GM19043 (cell line): Measurements from ENCODE around the gene DIP2C.
"Not testable (repeated sequence)": the region's sequence is repeated elsewhere in the genome, so short reads cannot be mapped to it uniquely, and the experiment has no call there.

Source experiments
- ATAC-seq: cut with Tn5 transposase; IDR thresholded peaks from one replicate; pipeline ENCODE4 v1.9.1; 2021; ENCODE audit warnings: low read depth; ENCODE audit not compliant: unreplicated experiment

Gene DIP2C

DNA sequence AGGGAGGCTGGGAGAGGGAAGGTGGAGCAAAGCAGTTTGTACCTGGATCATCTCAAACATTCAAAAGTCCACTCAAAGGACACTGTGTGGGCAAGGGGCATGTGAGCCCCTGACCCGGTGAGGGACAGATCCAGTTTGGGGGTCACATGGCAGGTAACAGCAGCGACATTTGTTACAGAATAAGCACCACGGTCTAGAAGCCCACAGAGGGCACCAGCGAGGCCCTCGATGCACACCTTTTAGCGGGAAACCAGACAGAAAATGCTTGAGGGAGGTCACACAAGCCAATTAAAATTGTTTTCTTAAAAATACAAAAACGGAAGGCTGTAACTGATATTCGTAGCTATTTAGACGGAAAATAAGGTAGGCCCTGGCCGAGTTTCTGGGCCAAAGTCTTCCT is 409.8 kb downstream of the DIP2C start:
- no peak for ATAC-seq

DNA sequence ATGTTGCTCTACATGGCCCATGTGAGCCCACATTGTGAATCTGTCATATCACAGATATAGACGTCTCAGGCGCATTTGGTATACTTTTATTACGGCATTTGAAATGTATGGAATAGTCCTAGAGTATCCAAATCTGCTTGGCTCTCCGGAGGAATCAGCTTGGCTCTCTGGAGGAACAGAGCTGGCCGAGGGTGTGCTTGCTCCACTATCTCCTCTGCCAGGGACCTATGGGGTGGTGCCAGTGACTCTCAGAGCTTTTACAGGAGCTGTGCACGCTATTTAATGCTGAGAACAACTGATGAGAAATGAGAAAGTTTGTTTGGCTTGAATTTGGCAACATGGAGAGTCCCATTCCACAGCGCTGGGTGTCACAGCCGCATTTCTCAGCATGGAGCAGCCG is 410.2 kb downstream of the DIP2C start:
- no peak for ATAC-seq

DNA sequence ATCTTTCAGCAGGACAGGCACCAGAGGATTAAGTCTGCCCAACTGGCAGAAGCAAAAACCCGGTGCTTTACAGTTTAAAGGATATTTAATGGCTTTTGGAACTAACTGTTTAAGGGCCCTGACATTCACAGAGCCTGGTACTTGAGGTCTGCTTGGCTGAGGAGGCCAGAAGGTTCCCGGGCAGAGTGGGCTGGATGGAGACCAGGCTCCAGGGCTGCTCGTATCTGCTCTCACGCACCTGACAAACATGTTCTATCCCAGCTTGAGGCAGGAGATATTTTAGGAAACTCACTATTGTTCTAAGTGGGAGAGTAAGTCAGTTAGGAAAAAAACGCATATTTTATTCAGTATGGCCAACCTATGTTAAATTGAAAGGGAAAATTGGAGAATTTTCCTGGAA is 410.8 kb downstream of the DIP2C start:
- no peak for ATAC-seq

- no peak for ATAC-seq
Measured at GRCh38 chr10:277963-278362, 411.5 kb downstream of the DIP2C start.

- no peak for ATAC-seq
Measured at GRCh38 chr10:275680-276079, 413.8 kb downstream of the DIP2C start.

DNA sequence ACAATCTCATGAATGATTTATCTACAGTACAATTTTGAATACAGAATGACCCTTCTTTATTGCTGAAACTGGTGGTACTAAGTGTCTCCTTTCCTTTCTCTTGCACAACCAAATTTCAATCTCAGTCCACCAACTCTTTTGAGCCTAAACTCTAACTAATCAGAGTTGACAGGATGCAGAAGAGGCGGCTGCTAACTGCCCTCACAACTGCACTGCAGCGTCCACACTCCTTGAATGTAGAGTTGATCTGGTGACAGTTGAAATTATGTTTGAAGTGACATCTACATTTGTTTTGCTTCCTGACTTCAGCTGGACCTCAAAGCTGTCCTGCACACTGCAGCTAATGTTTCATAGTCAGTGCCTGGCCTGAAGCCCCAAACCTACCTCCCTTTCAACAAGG is 414.6 kb downstream of the DIP2C start:
- ATAC-seq = no peak

DNA sequence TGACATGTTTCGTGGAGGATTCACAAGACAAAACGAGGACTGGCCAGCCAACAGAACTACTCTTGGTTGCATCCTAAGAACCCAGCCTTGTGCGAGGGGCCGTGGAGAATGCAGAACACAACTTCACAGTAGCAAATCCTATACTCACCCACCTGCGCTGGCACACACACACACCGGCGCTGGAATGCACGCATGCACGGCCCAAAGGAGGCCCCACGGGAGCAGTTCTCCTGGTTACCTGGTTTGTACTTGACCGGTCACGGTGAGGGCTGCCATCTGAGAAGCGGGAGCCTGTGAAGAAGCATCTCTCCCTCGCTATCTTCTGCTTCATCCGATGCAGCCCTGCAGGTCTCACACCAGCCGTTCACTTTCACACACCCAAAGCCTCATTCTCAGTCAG is 416.4 kb downstream of the DIP2C start:
- ATAC-seq = no peak

DNA sequence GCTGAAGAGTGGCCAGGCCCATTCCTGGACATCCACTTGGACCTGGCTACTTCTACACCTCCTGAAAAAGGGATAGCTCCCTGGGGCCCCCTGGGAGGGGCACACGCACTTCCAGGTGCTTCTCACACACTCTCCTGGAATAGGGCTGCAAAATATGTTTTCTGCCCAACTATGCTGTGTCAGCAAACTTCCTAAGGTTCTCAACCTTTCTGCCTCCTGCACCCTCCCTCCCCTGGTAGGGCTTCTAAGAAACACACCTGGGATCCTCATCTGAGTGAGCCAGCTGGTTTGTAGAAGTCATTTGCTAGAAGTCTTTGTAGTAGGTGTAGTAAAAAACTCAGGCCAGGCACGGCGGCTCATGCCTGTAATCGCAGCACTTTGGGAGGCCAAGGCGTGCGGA is 417.7 kb downstream of the DIP2C start:
- no peak for ATAC-seq

DNA sequence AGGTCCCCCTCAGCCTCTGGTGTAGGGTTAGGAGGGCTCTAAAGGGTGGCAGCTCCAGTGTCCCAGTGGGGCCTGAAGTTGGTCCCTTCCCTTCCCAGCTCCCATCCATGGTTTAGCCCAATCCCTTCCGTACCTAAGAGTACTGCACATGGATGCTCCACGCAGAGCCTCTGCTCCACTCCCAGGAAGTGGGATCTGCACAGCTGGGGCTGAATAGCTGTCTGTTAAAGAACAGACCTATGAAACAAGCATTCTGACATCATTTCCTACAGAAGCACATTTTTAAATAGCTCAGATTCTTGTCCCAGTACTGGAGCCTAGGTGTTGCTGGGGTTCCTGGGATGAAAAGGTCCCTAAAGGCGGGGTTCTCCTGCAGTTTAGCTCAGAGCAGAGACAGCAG is 418.3 kb downstream of the DIP2C start:
- no peak for ATAC-seq

- ATAC-seq = no peak
Measured at GRCh38 chr10:269440-270074, 419.9 kb downstream of the DIP2C start.

DNA sequence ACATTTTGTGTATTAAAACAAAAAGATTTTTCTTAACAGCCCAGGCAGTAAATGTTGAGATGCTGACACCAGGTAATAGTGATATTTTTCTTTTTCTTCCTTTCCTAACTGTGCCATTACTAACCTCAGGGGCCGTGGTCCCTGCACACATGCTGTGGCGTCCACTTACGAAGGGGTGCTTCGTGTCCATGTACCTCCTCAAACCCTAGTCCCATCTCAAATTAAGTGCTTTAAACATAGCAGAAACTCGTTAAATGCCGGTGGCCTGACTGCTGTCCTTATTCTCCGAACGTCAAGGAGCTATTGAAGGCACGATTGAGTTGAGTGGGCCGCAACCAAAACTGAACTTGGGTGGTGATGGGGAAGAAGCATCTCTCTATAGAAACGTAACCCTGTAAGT is 421.8 kb downstream of the DIP2C start:
- ATAC-seq = no peak

GRCh38 chr10:266974-267425 is 422.5 kb downstream of the DIP2C start:
- ATAC-seq = no peak

- ATAC-seq = not testable (repeated sequence)
Measured at GRCh38 chr10:265816-266588, 423.5 kb downstream of the DIP2C start.

- ATAC-seq = not testable (repeated sequence)
Measured at GRCh38 chr10:265074-265440, 424.4 kb downstream of the DIP2C start.

GRCh38 chr10:264160-265073 is 425.1 kb downstream of the DIP2C start:
- not testable (repeated sequence) for ATAC-seq

DNA sequence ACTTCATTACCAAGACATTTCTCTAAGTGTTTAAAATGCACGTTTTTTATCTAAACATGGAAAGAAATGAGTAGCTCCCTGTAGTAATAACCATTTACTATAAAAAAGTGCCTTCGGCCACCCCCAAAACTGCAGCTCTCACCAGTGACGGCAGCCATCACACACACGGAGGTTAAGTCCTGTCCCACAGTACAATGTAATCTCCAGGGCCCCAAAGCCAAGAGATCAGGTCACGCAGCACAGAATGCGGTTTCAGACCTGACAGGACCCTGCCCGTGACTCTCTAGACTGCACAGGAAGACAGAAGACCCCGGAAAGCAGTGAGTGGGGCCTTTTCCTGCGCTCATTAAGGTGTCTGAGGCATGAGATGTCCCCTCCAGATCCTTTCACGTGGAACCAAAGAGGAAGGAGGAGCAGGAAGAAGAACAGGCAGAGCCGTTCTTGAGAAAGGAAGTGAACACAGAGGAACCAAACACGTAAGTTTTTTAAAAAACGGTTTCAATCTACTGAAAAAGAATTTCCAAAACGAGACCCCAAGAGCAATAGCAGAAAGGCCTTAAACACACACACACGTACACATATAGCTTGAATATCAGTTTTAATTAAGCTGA is 428.5 kb downstream of the DIP2C start:
- ATAC-seq = no peak

DNA sequence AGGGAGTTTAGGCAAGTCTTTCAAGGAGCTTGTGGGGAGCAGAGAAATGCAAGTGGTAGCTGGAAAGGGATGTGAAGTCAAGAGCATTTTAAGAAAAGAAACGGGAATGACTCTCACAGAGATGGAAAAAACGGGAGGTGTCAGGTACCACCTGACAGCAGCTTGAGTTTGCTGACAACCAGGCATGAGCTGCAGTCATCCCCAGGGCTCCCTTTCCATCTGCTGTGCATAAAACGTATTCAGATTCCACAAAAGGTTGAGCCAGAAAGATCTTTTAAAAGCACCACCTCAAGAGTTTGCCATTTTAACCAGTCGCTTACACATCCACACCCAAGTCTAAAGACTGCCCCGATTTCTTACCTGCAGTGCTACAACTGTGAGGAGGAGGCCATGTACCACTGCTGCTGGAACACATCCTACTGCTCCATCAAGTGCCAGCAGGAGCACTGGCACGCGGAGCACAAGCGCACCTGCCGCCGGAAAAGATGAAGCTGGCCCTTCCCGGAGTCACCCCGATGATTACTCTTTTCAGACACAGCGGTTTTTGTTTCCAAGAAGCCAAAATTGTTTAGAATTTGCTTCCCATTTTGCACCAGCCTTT is 437.4 kb downstream of the DIP2C start:
- ATAC-seq = no peak

DNA sequence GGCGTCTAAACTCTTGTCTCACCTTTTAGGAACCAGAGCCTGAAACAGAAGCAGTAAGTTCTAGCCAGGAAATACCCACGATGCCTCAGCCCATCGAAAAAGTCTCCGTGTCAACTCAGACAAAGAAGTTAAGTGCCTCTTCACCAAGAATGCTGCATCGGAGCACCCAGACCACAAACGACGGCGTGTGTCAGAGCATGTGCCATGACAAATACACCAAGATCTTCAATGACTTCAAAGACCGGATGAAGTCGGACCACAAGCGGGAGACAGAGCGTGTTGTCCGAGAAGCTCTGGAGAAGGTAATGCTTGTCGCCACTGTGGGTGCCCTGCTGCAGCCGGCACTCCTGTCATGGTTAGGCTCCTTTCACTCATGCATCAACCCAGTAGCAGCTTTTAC is 441.2 kb downstream of the DIP2C start:
- no peak for ATAC-seq

DNA sequence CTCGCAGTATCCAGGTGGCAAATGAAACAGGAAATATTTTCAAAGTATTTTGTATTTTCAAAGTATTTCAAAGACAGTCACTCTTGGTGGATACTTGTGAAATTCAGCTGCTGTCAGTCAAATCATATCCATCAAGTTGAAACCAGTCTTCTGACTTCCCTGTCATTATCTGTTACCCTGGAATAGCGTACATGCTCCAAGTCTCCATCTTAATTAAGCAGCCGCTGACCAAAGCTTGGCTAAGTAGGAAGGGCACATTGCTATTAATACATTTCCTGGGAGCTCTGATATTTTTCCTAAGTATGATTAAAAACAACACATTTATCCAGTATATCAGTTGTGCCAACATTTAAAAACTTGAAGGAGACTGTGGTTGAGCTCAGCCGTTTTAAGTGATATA is 442.0 kb downstream of the DIP2C start:
- ATAC-seq = no peak

GRCh38 chr10:246431-246830 is 443.0 kb downstream of the DIP2C start:
- ATAC-seq = no peak
